SU-DHL-6 (cell line): Measurements from ENCODE around the gene DPY19L1.
"Not testable (repeated sequence)": the region's sequence is repeated elsewhere in the genome, so short reads cannot be mapped to it uniquely, and the experiment has no call there.

Experiments used
- H2AFZ ChIP-seq: fragments of 200-600 bp; sonication (generic); 2 replicates; pipeline ENCODE4 v1.6.1; 2014; ENCODE audit warnings: low read depth, mild to moderate bottlenecking, moderate library complexity, mixed read lengths, antibody characterized with exemption, low read length; ENCODE audit not compliant: severe bottlenecking
- H3F3A ChIP-seq: fragments of 200-600 bp; shearing (Covaris generic); 2 replicates; pipeline ENCODE4 v1.6.0; 2016; ENCODE audit warnings: antibody characterized with exemption, mild to moderate bottlenecking; ENCODE audit not compliant: insufficient read depth
- H3K27ac ChIP-seq: fragments of 200-600 bp; sonication (generic); 2 replicates; pipeline ENCODE4 v1.5.1; 2016; ENCODE audit warnings: low read depth, mild to moderate bottlenecking, low read length, moderate library complexity, mixed read lengths
- H3K27me3 ChIP-seq: fragments of 200-600 bp; sonication (generic), shearing (Covaris generic); 2 replicates; pipeline ENCODE4 v1.6.0; 2014; ENCODE audit warnings: mild to moderate bottlenecking, low read length
- H3K36me3 ChIP-seq: fragments of 200-600 bp; sonication (generic); 2 replicates; pipeline ENCODE4 v1.6.1; 2014; ENCODE audit warnings: mild to moderate bottlenecking, low read length, mixed read lengths
- H3K4me2 ChIP-seq: fragments of 300-600, 200-600 bp; shearing (Covaris generic), sonication (generic); 2 replicates; pipeline ENCODE4 v1.6.0; 2014; ENCODE audit warnings: low read length, low read depth, mild to moderate bottlenecking; ENCODE audit not compliant: poor library complexity, severe bottlenecking
- H3K4me3 ChIP-seq: fragments of 200-600 bp; sonication (generic); 2 replicates; pipeline ENCODE4 v1.5.1; 2014; ENCODE audit warnings: antibody characterized with exemption, low read length, mild to moderate bottlenecking, mixed read lengths; ENCODE audit not compliant: insufficient read depth, poor library complexity, severe bottlenecking
- H3K79me2 ChIP-seq: fragments of 200-600 bp; sonication (generic); 2 replicates; pipeline ENCODE4 v1.6.1; 2014; ENCODE audit warnings: mild to moderate bottlenecking, low read length, moderate library complexity; ENCODE audit not compliant: insufficient read depth
- H3K9ac ChIP-seq: fragments of 200-600 bp; sonication (generic); 2 replicates; pipeline ENCODE4 v1.7.0; 2014; ENCODE audit warnings: mild to moderate bottlenecking, low read length
- H3K9me2 ChIP-seq: fragments of 200-600 bp; sonication (generic); replicated peaks from 2 replicates; pipeline ENCODE4 v1.6.1; 2014; ENCODE audit warnings: low read length; ENCODE audit not compliant: insufficient read depth
- H3K9me3 ChIP-seq: fragments of 200-600 bp; sonication (generic); 2 replicates; pipeline ENCODE4 v1.6.1; 2014; ENCODE audit warnings: low read length, mixed read lengths; ENCODE audit not compliant: insufficient read depth
- H4K20me1 ChIP-seq: fragments of 200-600 bp; sonication (generic); 2 replicates; pipeline ENCODE4 v1.6.1; 2014; ENCODE audit warnings: low read depth, mild to moderate bottlenecking, antibody characterized with exemption, low read length, moderate library complexity, mixed read lengths
- EZH2phosphoT487 ChIP-seq: fragments of 200-600 bp; sonication (generic), shearing (Covaris generic); conservative IDR thresholded peaks from 2 replicates; pipeline ENCODE4 v1.6.1; 2018; ENCODE audit warnings: mild to moderate bottlenecking, antibody characterized with exemption, low read length, moderate library complexity, mixed read lengths
- TF ChIP-seq, protein P1 (sequence below): fragments of 200-600 bp; sonication (generic); IDR thresholded peaks from one replicate; pipeline ENCODE4 v1.5.1; 2017; ENCODE audit warnings: antibody characterized with exemption, mild to moderate bottlenecking, low read length, moderate library complexity; ENCODE audit not compliant: insufficient read depth, poor library complexity, severe bottlenecking

DPY19L1 gene

DNA sequence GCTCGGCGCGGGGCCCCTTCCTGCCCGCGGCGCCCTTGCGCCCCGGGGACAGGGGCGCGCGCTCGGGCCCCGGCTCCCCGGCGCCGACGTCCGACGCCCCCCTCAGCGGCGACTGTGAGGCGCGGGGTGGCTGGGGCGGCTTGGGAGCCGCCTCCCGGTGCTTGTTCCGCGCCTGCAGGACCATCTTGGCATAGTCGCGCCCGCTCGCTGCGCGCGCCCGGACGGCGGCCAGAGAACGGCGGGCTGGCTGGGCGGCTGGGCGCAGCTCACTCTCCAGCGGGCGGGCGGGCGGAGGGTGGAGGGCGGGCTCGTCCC lies at the start of gene DPY19L1:
Gene DPY19L1, minus strand, starts transcription at position 275 of the 315 bp plus-strand sequence. Its CDS starts 91 bp downstream, at position 184.
- peak within 1 kb of the TSS; percentile 95 for H3K4me3 ChIP-seq
- H3K9me2 ChIP-seq = no peaks in the 10 kb centered on the region
- peak within 1 kb of the TSS; percentile 71 for H3K9ac ChIP-seq
- H2AFZ ChIP-seq = peak within 1 kb of the TSS; percentile 93
- H4K20me1 ChIP-seq = peaks cover 24% of the 10 kb centered on the region
- peak within 1 kb of the TSS; percentile 84 for H3K4me2 ChIP-seq
- no peak for TF ChIP-seq EZH2phosphoT487
- TF ChIP-seq, protein P1, sequence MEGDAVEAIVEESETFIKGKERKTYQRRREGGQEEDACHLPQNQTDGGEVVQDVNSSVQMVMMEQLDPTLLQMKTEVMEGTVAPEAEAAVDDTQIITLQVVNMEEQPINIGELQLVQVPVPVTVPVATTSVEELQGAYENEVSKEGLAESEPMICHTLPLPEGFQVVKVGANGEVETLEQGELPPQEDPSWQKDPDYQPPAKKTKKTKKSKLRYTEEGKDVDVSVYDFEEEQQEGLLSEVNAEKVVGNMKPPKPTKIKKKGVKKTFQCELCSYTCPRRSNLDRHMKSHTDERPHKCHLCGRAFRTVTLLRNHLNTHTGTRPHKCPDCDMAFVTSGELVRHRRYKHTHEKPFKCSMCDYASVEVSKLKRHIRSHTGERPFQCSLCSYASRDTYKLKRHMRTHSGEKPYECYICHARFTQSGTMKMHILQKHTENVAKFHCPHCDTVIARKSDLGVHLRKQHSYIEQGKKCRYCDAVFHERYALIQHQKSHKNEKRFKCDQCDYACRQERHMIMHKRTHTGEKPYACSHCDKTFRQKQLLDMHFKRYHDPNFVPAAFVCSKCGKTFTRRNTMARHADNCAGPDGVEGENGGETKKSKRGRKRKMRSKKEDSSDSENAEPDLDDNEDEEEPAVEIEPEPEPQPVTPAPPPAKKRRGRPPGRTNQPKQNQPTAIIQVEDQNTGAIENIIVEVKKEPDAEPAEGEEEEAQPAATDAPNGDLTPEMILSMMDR = no peak
- no peaks in the 10 kb centered on the region for H3K27me3 ChIP-seq
- 0 out of 2 replicates have a peak, but pooled peaks cover 6% of the 10 kb centered on the region for H3F3A ChIP-seq
- peak within 1 kb of the TSS; percentile 72 for H3K27ac ChIP-seq
- H3K9me3 ChIP-seq = no peaks in the 10 kb centered on the region
- H3K36me3 ChIP-seq = no peaks in the 10 kb centered on the region
- peaks cover 10% of the 10 kb centered on the region for H3K79me2 ChIP-seq

DNA sequence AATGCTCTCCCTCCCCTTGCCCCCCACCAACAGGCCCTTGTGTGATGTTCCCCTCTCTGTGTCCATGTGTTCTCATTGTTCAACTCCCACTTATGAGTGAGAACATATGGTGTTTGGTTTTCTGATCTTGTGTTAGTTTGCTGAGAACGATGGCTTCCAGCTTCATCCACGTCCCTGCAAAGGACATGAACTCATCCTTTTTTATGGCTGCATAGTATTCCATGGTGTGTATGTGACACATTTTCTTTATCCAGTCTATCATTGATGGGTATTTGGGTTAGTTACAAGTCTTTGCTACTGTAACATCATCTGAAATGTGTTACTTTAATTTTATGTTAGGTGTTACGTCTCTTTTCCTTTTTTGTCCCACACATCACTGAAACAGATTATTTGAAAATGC lies 42.2 kb upstream of the DPY19L1 start:
- H3K4me2 ChIP-seq, H3K4me3 ChIP-seq, H3K9me2 ChIP-seq, H3K9ac ChIP-seq, H3K36me3 ChIP-seq, H3K79me2 ChIP-seq, H3K9me3 ChIP-seq, H3K27ac ChIP-seq, H3K27me3 ChIP-seq, H4K20me1 ChIP-seq, H3F3A ChIP-seq, H2AFZ ChIP-seq: not testable (repeated sequence)

DNA sequence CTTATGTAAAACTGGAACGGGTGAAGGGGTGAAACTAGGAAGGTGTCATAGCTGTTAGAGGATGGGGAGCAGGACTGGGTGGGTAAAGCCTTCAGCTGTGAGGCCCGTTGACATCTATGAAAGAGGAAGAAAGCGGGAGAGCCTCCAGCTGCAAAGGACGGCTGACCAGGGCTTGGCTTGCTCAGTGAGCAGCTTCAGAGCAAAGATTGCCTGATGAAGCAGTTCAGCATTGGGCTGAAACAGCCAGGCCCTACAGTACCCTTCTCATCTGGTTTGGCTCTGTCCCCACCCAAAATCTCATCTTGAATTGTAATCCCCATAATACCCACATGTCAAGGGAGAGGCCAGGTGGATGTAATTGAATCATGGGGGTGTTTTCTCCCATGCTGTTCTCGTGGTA lies 36.7 kb upstream of the DPY19L1 start:
- H3K9me3 ChIP-seq, H3K27me3 ChIP-seq, H3F3A ChIP-seq, H3K4me2 ChIP-seq, H3K9ac ChIP-seq, H3K36me3 ChIP-seq, H3K79me2 ChIP-seq, H3K9me2 ChIP-seq, H3K27ac ChIP-seq, H4K20me1 ChIP-seq, H2AFZ ChIP-seq, H3K4me3 ChIP-seq: not testable (repeated sequence)

DNA sequence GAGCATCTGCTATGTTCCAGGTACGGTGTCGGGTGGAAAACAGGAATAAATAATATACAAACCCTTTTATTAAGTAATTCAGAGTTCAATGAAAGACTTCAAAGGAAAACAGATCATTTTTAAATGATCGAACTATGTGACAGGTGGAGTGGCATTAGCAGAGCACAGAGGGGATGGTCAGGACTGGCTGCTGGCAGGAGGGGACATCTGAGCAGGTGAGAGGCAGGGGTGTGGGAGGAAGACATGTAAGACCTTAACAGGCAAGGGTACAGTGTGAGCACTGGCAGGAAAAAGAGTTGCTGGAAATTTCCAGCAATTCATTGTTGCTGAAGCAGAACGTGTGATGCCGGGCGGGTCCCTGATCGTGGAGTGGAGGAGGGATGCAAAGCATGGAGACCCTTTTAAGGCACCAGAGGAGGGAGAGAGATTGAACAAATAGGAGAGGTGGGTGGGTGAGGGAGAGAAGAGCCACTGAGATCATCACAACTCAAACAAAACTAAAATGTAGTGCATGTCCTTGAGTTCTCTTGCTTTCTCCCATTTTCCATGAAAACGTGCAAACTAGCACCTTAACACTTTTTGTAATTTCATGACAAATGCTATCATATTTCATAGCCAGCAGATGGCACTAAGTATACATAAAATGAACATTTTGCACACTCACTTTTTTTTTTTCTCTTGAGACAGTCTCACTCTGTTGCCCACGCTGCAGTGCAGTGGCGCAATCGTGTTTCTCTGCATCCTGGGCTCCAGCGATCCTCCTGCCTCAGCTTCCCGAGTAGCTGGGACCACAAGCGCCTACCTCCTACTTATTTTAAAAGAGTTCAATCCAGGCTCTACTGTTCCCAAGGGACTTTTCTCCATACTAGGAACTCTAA lies 35.9 kb upstream of the DPY19L1 start:
- not testable (repeated sequence) for H3K79me2 ChIP-seq, H3K4me3 ChIP-seq, H4K20me1 ChIP-seq, H3K9me2 ChIP-seq, H3K27ac ChIP-seq, H3K9ac ChIP-seq, H3F3A ChIP-seq, H3K36me3 ChIP-seq, H3K27me3 ChIP-seq, H3K4me2 ChIP-seq, H3K9me3 ChIP-seq, H2AFZ ChIP-seq

DNA sequence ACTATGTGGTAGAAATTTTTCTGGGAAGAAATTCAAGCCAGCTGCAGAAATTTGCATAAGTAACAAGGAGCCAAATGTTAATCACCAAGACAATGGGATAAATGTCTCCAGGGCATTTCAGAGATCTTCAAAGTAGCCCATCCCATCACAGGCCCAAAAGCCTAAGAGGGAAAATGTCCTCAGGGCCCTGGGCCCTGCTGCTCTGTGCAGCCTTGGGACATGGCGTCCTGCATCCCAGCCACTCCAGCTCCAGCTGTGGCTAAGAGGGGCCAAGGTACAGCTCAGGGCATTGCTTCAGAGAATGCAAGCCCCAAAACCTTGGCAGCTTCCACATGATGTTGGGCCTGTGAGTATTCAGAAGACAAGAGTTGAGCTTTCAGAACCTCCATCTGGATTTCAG lies 31.8 kb upstream of the DPY19L1 start:
- H3K27me3 ChIP-seq, H3K9ac ChIP-seq, H3K36me3 ChIP-seq, H3K4me3 ChIP-seq, H3K9me3 ChIP-seq, H3K79me2 ChIP-seq, H3K4me2 ChIP-seq, H3K9me2 ChIP-seq, H4K20me1 ChIP-seq, H2AFZ ChIP-seq, H3F3A ChIP-seq, H3K27ac ChIP-seq: not testable (repeated sequence)

DNA sequence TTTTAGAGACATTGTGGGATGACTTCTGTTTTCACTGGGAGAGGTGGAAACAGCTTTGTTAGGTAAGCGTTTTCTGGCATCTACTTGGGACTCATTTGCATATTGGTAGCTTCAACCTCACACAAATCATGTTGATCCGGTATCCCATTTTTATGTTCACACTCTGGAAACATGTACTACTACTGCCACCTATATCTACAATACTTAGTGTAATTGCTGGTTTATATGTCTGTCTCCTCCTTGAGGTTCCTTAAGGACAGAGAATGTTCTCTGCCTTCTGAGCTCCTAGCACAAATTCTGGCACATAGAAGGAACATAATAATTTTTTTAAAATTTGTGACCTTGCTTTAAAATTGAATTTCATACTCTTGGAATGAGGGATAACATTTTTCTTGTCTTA lies 28.1 kb upstream of the DPY19L1 start:
- not testable (repeated sequence) for H3K27me3 ChIP-seq, H3K9me2 ChIP-seq, H3K9me3 ChIP-seq, H3K4me2 ChIP-seq, H3K9ac ChIP-seq, H3F3A ChIP-seq, H2AFZ ChIP-seq, H3K36me3 ChIP-seq, H3K79me2 ChIP-seq, H3K27ac ChIP-seq, H4K20me1 ChIP-seq, H3K4me3 ChIP-seq

DNA sequence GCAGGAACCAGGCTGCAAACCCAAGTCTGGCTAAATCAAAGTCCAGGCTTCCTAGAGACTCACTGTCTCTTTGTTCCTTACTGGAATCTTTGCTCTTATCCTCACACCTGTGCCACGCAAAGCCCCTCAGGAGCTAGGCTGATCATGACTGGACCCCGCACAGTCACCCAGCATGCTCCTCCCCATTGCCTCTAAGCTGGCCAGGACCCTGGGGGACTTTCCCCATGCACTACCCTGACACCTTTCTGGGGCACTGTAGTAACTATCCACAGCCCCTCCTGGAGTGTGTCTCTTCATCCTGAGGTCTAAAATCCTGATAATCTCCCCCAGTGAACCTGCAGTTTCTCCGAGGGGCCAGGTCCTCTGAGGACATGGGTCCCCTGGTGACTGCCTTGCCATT lies 21.3 kb upstream of the DPY19L1 start:
- H4K20me1 ChIP-seq, H2AFZ ChIP-seq, H3K27me3 ChIP-seq, H3K36me3 ChIP-seq, H3K4me3 ChIP-seq, H3K9ac ChIP-seq, H3K9me3 ChIP-seq, H3F3A ChIP-seq, H3K9me2 ChIP-seq, H3K4me2 ChIP-seq, H3K27ac ChIP-seq, H3K79me2 ChIP-seq: not testable (repeated sequence)
